HepG2 (cell line): ENCODE results near the gene CDHR4. TPM values are rescaled to one million over a fixed set of nuclear protein-coding genes. Genes with fewer than 3 reads are reported as not detected.

Experiments used
- DMAP1 ChIP-seq: IDR thresholded peaks from 2 replicates; pipeline ENCODE4 v1.6.1; 2016
- FOXA1 ChIP-seq, 2 experiments: fragments of 450-650 bp in 1 of 2; sonication (generic) in 1 of 2; formaldehyde crosslinking in 1 of 2; IDR thresholded peaks; 2 replicates each; pipeline versions ENCODE4 v1.4.0 to v1.6.1; 2016 to 2020; ENCODE audit warnings: missing genetic modification reagents in 1 of 2
- FOXK2 ChIP-seq: fragments of 450-650 bp; IDR thresholded peaks from 2 replicates; pipeline ENCODE4 v1.6.1; 2016
- IRX3 ChIP-seq: sonication (generic); formaldehyde crosslinking; IDR thresholded peaks from 2 replicates; pipeline ENCODE4 v1.8.1; 2023; ENCODE audit warnings: mild to moderate bottlenecking, low read depth, missing genetic modification reagents, borderline replicate concordance
- MIER2 ChIP-seq: IDR thresholded peaks from 2 replicates; pipeline ENCODE4 v1.6.1; 2016; ENCODE audit warnings: missing biosample characterization, missing genetic modification reagents
- MXD1 ChIP-seq: sonication (generic); formaldehyde crosslinking; IDR thresholded peaks from 2 replicates; pipeline ENCODE4 v1.4.0; 2020; ENCODE audit warnings: mild to moderate bottlenecking, missing genetic modification reagents
- PPARG ChIP-seq: conservative IDR thresholded peaks from 2 replicates; pipeline ENCODE4 v1.6.1; 2016; ENCODE audit warnings: missing biosample characterization, missing genetic modification reagents
- RELA ChIP-seq: sonication (generic); formaldehyde crosslinking; IDR thresholded peaks from 2 replicates; pipeline ENCODE4 v1.4.0; 2020; ENCODE audit warnings: missing genetic modification reagents
- SETDB1 ChIP-seq: sonication (generic); formaldehyde crosslinking; IDR thresholded peaks from 2 replicates; pipeline ENCODE4 v1.5.1; 2020; ENCODE audit warnings: missing genetic modification reagents, mild to moderate bottlenecking, borderline replicate concordance
- THAP9 ChIP-seq: sonication (generic); formaldehyde crosslinking; IDR thresholded peaks from 2 replicates; pipeline ENCODE4; 2020; ENCODE audit warnings: missing genetic modification reagents, mild to moderate bottlenecking, borderline replicate concordance
- YEATS2 ChIP-seq: sonication (generic); formaldehyde crosslinking; IDR thresholded peaks from 2 replicates; pipeline ENCODE4 v1.4.0; 2020; ENCODE audit warnings: missing genetic modification reagents, borderline replicate concordance
- ZBTB33 ChIP-seq: sonication (generic); formaldehyde crosslinking; IDR thresholded peaks from 2 replicates; pipeline ENCODE4 v1.4.0; 2020; ENCODE audit warnings: missing genetic modification reagents
- ZBTB8A ChIP-seq: sonication (generic); formaldehyde crosslinking; IDR thresholded peaks from 2 replicates; pipeline ENCODE4 v1.4.0; 2020; ENCODE audit warnings: mild to moderate bottlenecking, low read depth, missing genetic modification reagents, borderline replicate concordance
- ZHX1 ChIP-seq: sonication (generic); formaldehyde crosslinking; IDR thresholded peaks from 2 replicates; pipeline ENCODE4 v1.8.1; 2022; ENCODE audit warnings: low read depth, mild to moderate bottlenecking, missing genetic modification reagents
- ZMYM3 ChIP-seq: sonication (generic); formaldehyde crosslinking; IDR thresholded peaks from 2 replicates; pipeline ENCODE4 v1.5.1; 2020; ENCODE audit warnings: mild to moderate bottlenecking, missing genetic modification reagents
- ZNF136 ChIP-seq: sonication (generic); formaldehyde crosslinking; IDR thresholded peaks from 2 replicates; pipeline ENCODE4 v1.8.1; 2022; ENCODE audit warnings: low read depth, mild to moderate bottlenecking, moderate library complexity, missing genetic modification reagents
- ZNF350 ChIP-seq: sonication (generic); formaldehyde crosslinking; IDR thresholded peaks from 2 replicates; pipeline ENCODE4 v1.4.0; 2020; ENCODE audit warnings: mild to moderate bottlenecking, low read depth, missing genetic modification reagents, borderline replicate concordance
- ZNF44 ChIP-seq: sonication (generic); formaldehyde crosslinking; IDR thresholded peaks from 2 replicates; pipeline ENCODE4 v1.5.1; 2020; ENCODE audit warnings: mild to moderate bottlenecking, missing genetic modification reagents
- ZNF558 ChIP-seq: sonication (generic); formaldehyde crosslinking; IDR thresholded peaks from 2 replicates; pipeline ENCODE4 v1.9.0; 2022; ENCODE audit warnings: mild to moderate bottlenecking, missing genetic modification reagents, borderline replicate concordance
- ZNF674 ChIP-seq: sonication (generic); formaldehyde crosslinking; IDR thresholded peaks from 2 replicates; pipeline ENCODE4 v1.5.0; 2020; ENCODE audit warnings: low read depth, mild to moderate bottlenecking, missing genetic modification reagents
- ZNF749 ChIP-seq: sonication (generic); formaldehyde crosslinking; IDR thresholded peaks from 2 replicates; pipeline ENCODE4 v1.8.0; 2022; ENCODE audit warnings: mild to moderate bottlenecking, missing genetic modification reagents, moderate library complexity, borderline replicate concordance
- polyA plus RNA-seq, 8 experiments: library from polyadenylated mRNA; depleted of rRNA in 3 of 8; stranded (reverse) in 7 of 8; unstranded in 1 of 8; fragments of >200 nt; fragmentation: Illumina TruSeq in 4 of 8; extraction: Trizol in 4 of 8; gene quantifications; 2 replicates each; pipeline versions ENCODE4 v1.2.1 to v1.2.3, GENCODE V29; 2011 to 2016; ENCODE audit warnings: low read depth in 4 of 8, missing spikeins in 1 of 8, mixed read lengths in 1 of 8; ENCODE audit not compliant: insufficient read depth in 1 of 8
- total RNA-seq, 5 experiments: library from RNA; depleted of rRNA; stranded (reverse); fragments of >200 nt; fragmentation: Illumina TruSeq; extraction: Trizol; gene quantifications; 2 replicates each; pipeline ENCODE4 v1.2.3, GENCODE V29; 2016; ENCODE audit warnings: low read depth in 1 of 5

Gene CDHR4
- total and polyA plus RNA-seq, 2 of the 13 experiments (the other 11 are each of a cell fraction or from before 2014, with no cell fraction given): 0.21 TPM; not detected in 1

- no peak for TF ChIP-seq ZHX1
- no peak for TF ChIP-seq IRX3 (CRISPR knock-in tag)
- TF ChIP-seq ZNF136: no peak
- TF ChIP-seq RELA (CRISPR knock-in tag): no peak
- TF ChIP-seq THAP9: 0 out of 2 replicates have a peak, but pooled peaks have one; percentile 26
- TF ChIP-seq SETDB1: no peak
- no peak for TF ChIP-seq ZBTB8A (CRISPR knock-in tag)
- peak; percentile 40; the same call in 1 of the 2 replicates for TF ChIP-seq ZBTB33 (CRISPR knock-in tag)
- no peak for TF ChIP-seq FOXK2
- TF ChIP-seq ZNF674: no peak; the same call in 1 of the 2 replicates
- TF ChIP-seq YEATS2: 0 out of 2 replicates have a peak, but pooled peaks have one; percentile 63
- TF ChIP-seq ZNF749 (CRISPR knock-in tag): no peak
- TF ChIP-seq MIER2 (CRISPR knock-in tag): 0 out of 2 replicates have a peak, but pooled peaks have one; percentile 42
- TF ChIP-seq ZNF350 (CRISPR knock-in tag): peak; percentile 64; the same call in 1 of the 2 replicates
- no peak for TF ChIP-seq MXD1
- no peak for TF ChIP-seq ZNF558
- TF ChIP-seq ZMYM3 (CRISPR knock-in tag): 0 out of 2 replicates have a peak, but pooled peaks have one; percentile 0
- TF ChIP-seq DMAP1 (CRISPR knock-in tag): 0 out of 2 replicates have a peak, but pooled peaks have one; percentile 31
- TF ChIP-seq PPARG (CRISPR knock-in tag): no peak
- TF ChIP-seq ZNF44: no peak
- no peak for TF ChIP-seq FOXA1 (IDR thresholded peaks at IDR 0.05)
- TF ChIP-seq FOXA1 (CRISPR knock-in tag; IDR thresholded peaks at IDR 0.05): no peak
Measured at GRCh38 chr3:49802719-49803464, 3.2 kb upstream of the CDHR4 start, which contains the start of gene INKA1 (continued).
